Heart left ventricle (tissue), 13 donors: ENCODE data around the gene DNAJC3.

Experiments
- CTCF ChIP-seq, 12 donors: fragments of 200-600 bp; sonication (generic) in 4 of 12; IDR thresholded peaks; one replicate each; pipeline versions ENCODE4 v1.5.0 to v1.8.0; 2018 to 2022; ENCODE audit warnings: antibody characterized with exemption in 12 of 12, mild to moderate bottlenecking in 5 of 12
- POLR2A ChIP-seq, 2 donors: fragments of 450-650 bp; IDR thresholded peaks; one replicate each; pipeline ENCODE4 v1.6.1; 2017; ENCODE audit warnings: antibody characterized with exemption in 2 of 2, mild to moderate bottlenecking in 2 of 2, moderate library complexity in 2 of 2
- donor health status: ischemic (EF 13 %, LVEDD 7.1; RV severe dilation, severe dysfunction).
- donor health status: DM: no; HTN: yes; CAD: no.
- donor health status: DM: no; HTN: no; CAD: no.
- donor health status: ischemic (EF 25% LVEDD 6.9; RV normal size, moderate dysfunction).
- donor health status: ischemic (EF 25% LVEDD 5.7; RV mildly dilated, moderate dysfunction).
- donor health status: ischemic (EF 35%, LVEDD 5.7; RV mildly dilated, moderate dysfunction).
- donor health status: nonischemic (EF 11% LVEDD 7.7; RV severe dilation, severe dysfunction).
- donor health status: DM: yes; HTN: yes; CAD: no.
- donor health status: PGD.
- donor health status: ischemic (EF 29% LVEDD 5.4; RV normal size, mild dysfunction).
- donor health status: nonischemic (EF 23%, LVEDD 6.1; RV moderate dilation, normal function).

GRCh38 chr13:95726876-95727275 lies 49.9 kb downstream of the DNAJC3 start:
- TF ChIP-seq CTCF (IDR thresholded peaks at IDR 0.05) (no peak), POLR2A (IDR thresholded peaks at IDR 0.05) (no peak)
